ENCODE measurements around the gene SUMO3. TPM values are rescaled to one million over a fixed set of nuclear protein-coding genes. Genes with fewer than 3 reads are reported as not detected.

Gene SUMO3
- total RNA-seq, 1 donor from 2014 or later = 66.0 TPM

DNA sequence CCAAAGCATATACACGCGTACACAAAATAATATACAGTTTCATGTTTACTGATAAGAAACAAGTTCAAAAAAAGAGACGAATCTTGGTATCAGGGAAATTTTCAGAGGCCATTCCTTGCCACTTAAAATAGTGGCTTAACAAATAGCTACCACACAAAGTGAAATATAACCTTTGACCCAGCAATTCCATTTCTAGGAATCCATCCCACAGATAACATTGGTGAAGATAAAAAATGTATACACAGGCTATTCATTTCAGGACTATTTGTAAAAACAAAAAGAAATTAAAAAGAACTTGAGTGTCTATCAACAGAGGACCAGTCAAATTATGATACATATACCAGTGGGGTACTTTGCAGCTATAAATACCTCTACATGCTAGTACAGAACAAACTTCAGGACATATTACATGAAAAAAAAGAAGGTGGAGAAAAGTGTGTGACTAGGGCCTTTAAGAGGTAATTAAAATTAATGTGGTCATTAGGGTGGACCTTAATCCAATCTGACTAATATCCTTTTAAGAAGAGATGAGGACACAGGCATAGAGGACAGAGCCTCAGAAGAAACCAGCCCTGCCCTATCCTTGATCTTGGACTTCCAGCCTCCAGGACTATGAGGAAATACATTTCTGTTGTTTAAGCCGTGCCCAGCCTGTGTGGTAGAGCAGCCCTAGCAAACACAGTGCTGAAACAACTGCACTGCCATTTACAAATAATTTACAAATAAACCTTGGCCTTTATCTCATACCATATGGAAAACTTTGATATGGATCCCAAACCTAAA lies 24.1 kb downstream of the SUMO3 start:
- Mint-ChIP-seq H3K27ac (no peak overlapping the region), H3K4me1 (peaks cover 54% of the 10 kb centered on the region), H3K9me3 (no peaks in the 10 kb centered on the region), H3K4me3 (no peak overlapping the region), H3K36me3 (ENCODE audit: low read depth) (peaks cover 52% of the 10 kb centered on the region), H3K27me3 (no peaks in the 10 kb centered on the region)
- TF ChIP-seq, protein P1, sequence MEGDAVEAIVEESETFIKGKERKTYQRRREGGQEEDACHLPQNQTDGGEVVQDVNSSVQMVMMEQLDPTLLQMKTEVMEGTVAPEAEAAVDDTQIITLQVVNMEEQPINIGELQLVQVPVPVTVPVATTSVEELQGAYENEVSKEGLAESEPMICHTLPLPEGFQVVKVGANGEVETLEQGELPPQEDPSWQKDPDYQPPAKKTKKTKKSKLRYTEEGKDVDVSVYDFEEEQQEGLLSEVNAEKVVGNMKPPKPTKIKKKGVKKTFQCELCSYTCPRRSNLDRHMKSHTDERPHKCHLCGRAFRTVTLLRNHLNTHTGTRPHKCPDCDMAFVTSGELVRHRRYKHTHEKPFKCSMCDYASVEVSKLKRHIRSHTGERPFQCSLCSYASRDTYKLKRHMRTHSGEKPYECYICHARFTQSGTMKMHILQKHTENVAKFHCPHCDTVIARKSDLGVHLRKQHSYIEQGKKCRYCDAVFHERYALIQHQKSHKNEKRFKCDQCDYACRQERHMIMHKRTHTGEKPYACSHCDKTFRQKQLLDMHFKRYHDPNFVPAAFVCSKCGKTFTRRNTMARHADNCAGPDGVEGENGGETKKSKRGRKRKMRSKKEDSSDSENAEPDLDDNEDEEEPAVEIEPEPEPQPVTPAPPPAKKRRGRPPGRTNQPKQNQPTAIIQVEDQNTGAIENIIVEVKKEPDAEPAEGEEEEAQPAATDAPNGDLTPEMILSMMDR (IDR thresholded peaks at IDR 0.05) = peak; percentile 14
- no peak for DNase-seq
- ATAC-seq (ENCODE audit: low read depth) = no peak
- intact Hi-C loops (cut with micrococcal nuclease) = loop anchor here (1.0 to 10.0 kb wide), 4 partner anchors 38 to 769 kb away; partner anchors contain the start of gene CFAP410
- ChIA-PET CTCF (interaction anchor here (0.6 to 2.5 kb wide), 23 partner anchors 8 to 858 kb away, joined by 3 to 32 read pairs (median 4); partner anchors contain the start of genes PTTG1IP and UBE2G2), POLR2A (interaction anchor here (0.7 to 1.0 kb wide), 3 partner anchors 80 to 455 kb away, joined by 3 to 4 read pairs (median 3); partner anchors contain the start of gene CFAP410)

DNA sequence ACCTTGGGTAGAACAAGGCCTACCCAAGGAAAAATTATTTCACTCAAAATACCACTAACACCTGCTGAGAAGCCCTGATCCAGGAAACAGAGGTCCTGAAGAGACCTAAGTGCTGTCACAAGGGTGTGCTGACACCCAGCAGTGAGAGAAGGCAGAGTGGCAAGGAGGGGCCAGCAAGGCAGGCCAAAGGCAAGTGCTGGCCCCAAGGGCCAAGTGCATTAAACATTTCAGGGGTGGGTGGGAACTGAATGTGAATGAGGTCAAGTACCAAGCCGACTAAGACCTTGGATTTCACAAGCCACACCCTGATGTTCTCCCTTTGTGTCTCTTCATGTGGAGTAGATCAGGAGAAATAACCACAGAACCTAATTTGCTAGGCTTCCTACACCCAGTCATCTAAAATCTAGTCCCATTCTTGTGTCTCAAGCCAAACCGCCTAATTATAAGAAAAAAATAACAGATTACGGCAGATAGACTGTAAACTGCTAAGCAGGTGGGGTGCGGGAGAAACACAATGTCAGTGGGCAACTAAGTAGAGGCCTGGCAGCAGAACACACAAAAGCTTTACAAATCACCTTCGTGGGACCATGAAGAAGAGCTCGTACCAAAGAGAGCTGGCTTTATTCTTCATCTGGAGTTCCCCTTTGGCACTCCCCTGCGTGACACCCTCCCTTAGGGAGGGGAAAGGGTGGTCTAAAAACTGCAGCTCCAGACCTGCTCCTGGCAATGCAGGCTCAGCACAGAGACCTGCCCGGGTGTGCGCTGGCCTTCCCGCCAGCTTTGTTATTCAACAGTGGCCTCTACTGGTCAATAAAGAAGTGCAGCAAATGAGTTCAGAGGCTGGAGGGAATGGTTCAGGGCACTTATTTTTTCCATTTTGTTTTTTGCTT lies 24.9 kb downstream of the SUMO3 start:
- Mint-ChIP-seq H3K4me1 (peaks cover 49% of the 10 kb centered on the region), H3K4me3 (no peak overlapping the region), H3K36me3 (ENCODE audit: low read depth) (peaks cover 45% of the 10 kb centered on the region), H3K27ac (no peak overlapping the region), H3K27me3 (no peaks in the 10 kb centered on the region), H3K9me3 (no peaks in the 10 kb centered on the region)
- intact Hi-C loops (cut with micrococcal nuclease) = loop anchor here (1.0 to 10.0 kb wide), 4 partner anchors 38 to 768 kb away; partner anchors contain the start of gene CFAP410
- DNase-seq = no peak
- CTCF ChIA-PET = interaction anchor here (0.7 to 2.5 kb wide), 21 partner anchors 9 to 351 kb away, joined by 3 to 32 read pairs (median 4); partner anchors contain the start of genes PTTG1IP and UBE2G2
- TF ChIP-seq, protein P1 (IDR thresholded peaks at IDR 0.05) = peak; percentile 68
- peak; percentile 84 for ATAC-seq (ENCODE audit: low read depth)
- POLR2A ChIA-PET = interaction anchor here (0.8 to 1.0 kb wide), 2 partner anchors 81 to 454 kb away, joined by 3 to 4 read pairs; partner anchors contain the start of gene CFAP410

DNA sequence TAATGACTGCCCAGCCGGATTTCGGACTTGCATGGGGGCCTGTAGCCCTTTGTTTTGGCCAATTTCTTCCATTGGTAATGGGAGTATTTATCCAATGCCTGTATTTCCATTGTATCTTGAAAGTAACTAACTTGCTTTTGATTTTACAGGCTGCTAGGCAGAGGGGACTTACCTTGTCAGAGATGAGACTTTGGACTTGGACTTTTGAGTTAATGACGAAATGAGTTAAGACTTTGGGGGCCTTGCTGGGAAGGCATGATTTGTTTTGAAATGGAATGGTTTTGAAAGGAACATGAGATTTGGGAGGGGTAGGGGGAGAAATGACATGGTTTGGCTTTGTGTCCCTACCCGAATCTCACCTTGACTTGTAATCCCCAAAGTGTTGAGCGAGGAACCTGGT lies 25.9 kb downstream of the SUMO3 start:
- H3K27ac Mint-ChIP-seq = no peak overlapping the region
- TF ChIP-seq, protein P1 (IDR thresholded peaks at IDR 0.05) = no peak
- intact Hi-C loops (cut with micrococcal nuclease) = loop anchor here (5.0 to 10.0 kb wide), 2 partner anchors 455 to 767 kb away; partner anchors contain the start of gene CFAP410
- DNase-seq (no peak), ATAC-seq (ENCODE audit: low read depth) (no peak)
- H3K36me3 Mint-ChIP-seq (ENCODE audit: low read depth) = peaks cover 46% of the 10 kb centered on the region
- no peaks in the 10 kb centered on the region for H3K9me3 Mint-ChIP-seq
- POLR2A ChIA-PET = interaction anchor here (0.9 kb wide), 1 partner anchor 26 kb away, joined by 4 read pairs; the partner anchor contains the start of gene SUMO3
- CTCF ChIA-PET = interaction anchor here (1.3 kb wide), 1 partner anchor 281 kb away, joined by 5 read pairs; no protein-coding TSS in a partner anchor
- H3K4me1 Mint-ChIP-seq = peaks cover 48% of the 10 kb centered on the region
- H3K4me3 Mint-ChIP-seq = no peak overlapping the region
- H3K27me3 Mint-ChIP-seq = no peaks in the 10 kb centered on the region

DNA sequence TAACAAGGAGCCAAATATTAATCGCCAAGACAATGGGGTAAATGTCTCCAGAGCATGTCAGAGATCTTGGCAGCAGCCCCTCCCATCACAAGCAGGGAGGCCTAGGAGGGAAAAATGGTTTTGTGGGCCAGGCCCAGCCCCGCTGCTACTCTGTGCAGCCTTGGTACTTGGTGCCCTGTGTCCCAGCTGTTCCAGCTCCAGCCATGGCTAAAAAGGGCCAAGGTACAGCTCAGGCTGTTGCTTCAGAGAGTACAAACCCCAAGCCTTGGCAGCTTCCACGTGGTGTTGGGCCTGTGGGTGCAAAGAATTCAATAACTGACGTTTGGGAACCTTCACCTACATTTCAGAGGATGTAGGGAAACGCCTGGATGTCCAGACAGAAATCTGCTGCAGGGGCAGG lies 26.6 kb downstream of the SUMO3 start:
- intact Hi-C loops (cut with micrococcal nuclease) = loop anchor here (5.0 to 10.0 kb wide), 2 partner anchors 454 to 766 kb away; partner anchors contain the start of gene CFAP410
- ChIA-PET POLR2A (interaction anchor here (0.9 kb wide), 1 partner anchor 26 kb away, joined by 4 read pairs; the partner anchor contains the start of gene SUMO3), CTCF (interaction anchor here (1.3 kb wide), 1 partner anchor 281 kb away, joined by 5 read pairs; no protein-coding TSS in a partner anchor)
- no peaks in the 10 kb centered on the region for H3K9me3 Mint-ChIP-seq
- peaks cover 42% of the 10 kb centered on the region for H3K36me3 Mint-ChIP-seq (ENCODE audit: low read depth)
- TF ChIP-seq, protein P1 (IDR thresholded peaks at IDR 0.05) = no peak
- H3K27ac Mint-ChIP-seq = no peak overlapping the region
- peaks cover 42% of the 10 kb centered on the region for H3K4me1 Mint-ChIP-seq
- H3K4me3 Mint-ChIP-seq = no peak overlapping the region
- ATAC-seq (ENCODE audit: low read depth) = no peak
- DNase-seq = no peak
- no peaks in the 10 kb centered on the region for H3K27me3 Mint-ChIP-seq

Measured in activated B cell treated with CpG ODN at 0.5 μM for 24 hours (primary cell).